Fibroblast of lung (primary cell): ENCODE results near the gene ZNF618. TPM values are rescaled to one million over a fixed set of nuclear protein-coding genes. Genes with fewer than 3 reads are reported as not detected.

Experiments used
- DNase-seq, 2 donors: peaks; one replicate each; pipeline versions ENCODE4 v3.0.0 to v3.0.0-alpha.2; 2010; ENCODE audit warnings: low read depth in 2 of 2
- H2AFZ ChIP-seq: 2 replicates; pipeline ENCODE4 v1.5.1; 2012; ENCODE audit warnings: low read length, control low read depth, inconsistent platforms
- H3K27ac ChIP-seq: 2 replicates; pipeline ENCODE4 v1.5.1; 2011; ENCODE audit warnings: low read length, control low read depth; ENCODE audit not compliant: insufficient read depth
- H3K27me3 ChIP-seq: 2 replicates; pipeline ENCODE4 v1.5.1; 2011; ENCODE audit warnings: mild to moderate bottlenecking, low read length; ENCODE audit not compliant: control insufficient read depth, insufficient read depth
- H3K36me3 ChIP-seq: 2 replicates; pipeline ENCODE4 v1.5.1; 2011; ENCODE audit warnings: low read length; ENCODE audit not compliant: control insufficient read depth, insufficient read depth
- H3K4me1 ChIP-seq: 2 replicates; pipeline ENCODE4 v1.5.1; 2011; ENCODE audit warnings: low read length; ENCODE audit not compliant: control insufficient read depth, insufficient read depth; ENCODE audit errors: extremely low read depth
- H3K4me2 ChIP-seq: 2 replicates; pipeline ENCODE4 v1.5.1; 2011; ENCODE audit warnings: low read length, control low read depth; ENCODE audit not compliant: insufficient read depth; ENCODE audit errors: extremely low read depth
- H3K4me3 ChIP-seq, 4 experiments: fragments of 200-600 bp in 1 of 4; sonication (generic) in 1 of 4; replicated peaks in 1 of 4; 2 replicates each; pipeline ENCODE4 v1.5.1; 2011 to 2016; ENCODE audit warnings: low read length in 4 of 4, low read depth in 3 of 4, mild to moderate bottlenecking in 3 of 4, control low read depth in 2 of 4, inconsistent platforms in 1 of 4, mixed read lengths in 1 of 4; ENCODE audit not compliant: insufficient read depth in 1 of 4; ENCODE audit errors: control extremely low read depth in 1 of 4
- H3K79me2 ChIP-seq: 2 replicates; pipeline ENCODE4 v1.5.1; 2012; ENCODE audit warnings: mild to moderate bottlenecking, low read length, inconsistent platforms; ENCODE audit not compliant: control insufficient read depth, insufficient read depth
- H3K9ac ChIP-seq: 2 replicates; pipeline ENCODE4 v1.5.1; 2011; ENCODE audit warnings: mild to moderate bottlenecking, low read length, control low read depth; ENCODE audit not compliant: insufficient read depth
- H3K9me3 ChIP-seq: 2 replicates; pipeline ENCODE4 v1.5.1; 2012; ENCODE audit warnings: low read depth, low read length; ENCODE audit not compliant: control insufficient read depth, insufficient read depth
- H4K20me1 ChIP-seq: 2 replicates; pipeline ENCODE4 v1.5.1; 2011; ENCODE audit warnings: low read length; ENCODE audit not compliant: control insufficient read depth, insufficient read depth; ENCODE audit errors: extremely low read depth
- CTCF ChIP-seq, 2 donors: IDR thresholded peaks in 1 of 2; conservative IDR thresholded peaks in 1 of 2; 1 replicate in 1 of 2; 2 replicates in 1 of 2; pipeline ENCODE4 v1.5.1; 2011 to 2012; ENCODE audit warnings: low read length in 2 of 2, control low read depth in 1 of 2, inconsistent platforms in 1 of 2, low read depth in 1 of 2, mild to moderate bottlenecking in 1 of 2
- EZH2 ChIP-seq: IDR thresholded peaks from 2 replicates; pipeline ENCODE4 v1.5.1; 2012; ENCODE audit warnings: low read length, control low read depth, mild to moderate bottlenecking; ENCODE audit errors: missing control alignments
- polyA plus RNA-seq, 2 donors: library from polyadenylated mRNA; depleted of rRNA in 1 of 2; stranded (reverse) in 1 of 2; unstranded in 1 of 2; fragments of >200 nt; gene quantifications; 2 replicates each; pipeline ENCODE4 v1.2.1, GENCODE V29; 2011 to 2012; ENCODE audit warnings: missing spikeins in 1 of 2
- total RNA-seq: library from RNA; depleted of rRNA; stranded (reverse); fragments of >200 nt; gene quantifications from 2 replicates; pipeline ENCODE4 v1.2.1, GENCODE V29; 2014

ZNF618 gene
- total and polyA plus RNA-seq, 2 donors (not counting 1 experiment from before 2014, with no cell fraction given), result 6.6 to 8.6 TPM

GRCh38 chr9:114012126-114012525 lies 136.0 kb downstream of the ZNF618 start:
- TF ChIP-seq EZH2 (no peak), CTCF (conservative IDR thresholded peaks at IDR 0.05 in 1 of 2, IDR thresholded peaks at IDR 0.05 in 1 of 2; ENCODE audit: low read depth in 1 of 2, low read length in 2 of 2) (no peak)
- Histone ChIP-seq H4K20me1 (no peaks in the 10 kb centered on the region), H2AFZ (no peak overlapping the region), H3K9me3 (no peaks in the 10 kb centered on the region), H3K4me3 (no peak overlapping the region), H3K4me1 (no peaks in the 10 kb centered on the region), H3K9ac (no peak overlapping the region), H3K79me2 (no peaks in the 10 kb centered on the region), H3K4me2 (no peak overlapping the region), H3K27me3 (no peaks in the 10 kb centered on the region), H3K27ac (no peak overlapping the region), H3K36me3 (peaks cover 12% of the 10 kb centered on the region)
- no peak for DNase-seq

- H3K79me2 ChIP-seq, result no peaks in the 10 kb centered on the region
- no peaks in the 10 kb centered on the region for H3K9me3 ChIP-seq
- H3K4me2 ChIP-seq, result no peak overlapping the region
- DNase-seq, result no peak
- H3K4me3 ChIP-seq, result no peak overlapping the region
- TF ChIP-seq CTCF (conservative IDR thresholded peaks at IDR 0.05 in 1 of 2, IDR thresholded peaks at IDR 0.05 in 1 of 2; ENCODE audit: low read depth in 1 of 2, low read length in 2 of 2), result no peak
- TF ChIP-seq EZH2, result no peak
- peaks cover 14% of the 10 kb centered on the region for H3K36me3 ChIP-seq
- H3K9ac ChIP-seq, result no peak overlapping the region
- H4K20me1 ChIP-seq, result no peaks in the 10 kb centered on the region
- no peaks in the 10 kb centered on the region for H3K4me1 ChIP-seq
- H2AFZ ChIP-seq, result no peak overlapping the region
- H3K27me3 ChIP-seq, result no peaks in the 10 kb centered on the region
- no peak overlapping the region for H3K27ac ChIP-seq
Measured at GRCh38 chr9:114014044-114014443, 137.9 kb downstream of the ZNF618 start.

- Histone ChIP-seq H3K27ac (no peak overlapping the region), H3K4me2 (no peak overlapping the region), H2AFZ (no peak overlapping the region), H3K79me2 (no peaks in the 10 kb centered on the region), H3K9ac (no peak overlapping the region), H3K36me3 (peaks cover 14% of the 10 kb centered on the region), H3K4me1 (no peaks in the 10 kb centered on the region), H4K20me1 (no peaks in the 10 kb centered on the region), H3K4me3 (no peak overlapping the region), H3K27me3 (no peaks in the 10 kb centered on the region), H3K9me3 (no peaks in the 10 kb centered on the region)
- DNase-seq, result no peak
- no peak for TF ChIP-seq EZH2
- no peak for TF ChIP-seq CTCF (conservative IDR thresholded peaks at IDR 0.05 in 1 of 2, IDR thresholded peaks at IDR 0.05 in 1 of 2; ENCODE audit: low read depth in 1 of 2, low read length in 2 of 2)
Measured at GRCh38 chr9:114015607-114016006, 139.5 kb downstream of the ZNF618 start.
